Right lobe of liver (tissue), 4 donors: ENCODE measurements around the gene PGA3.
"Not testable (repeated sequence)": the region's sequence is repeated elsewhere in the genome, so short reads cannot be mapped to it uniquely, and the experiment has no call there.

Experiments
- CTCF ChIP-seq, 4 donors: fragments of 200-600 bp in 3 of 4; fragments of 450-650 bp in 1 of 4; IDR thresholded peaks; one replicate each; pipeline versions ENCODE4 v1.5.1 to v1.8.0; 2016 to 2022; ENCODE audit warnings: antibody characterized with exemption in 4 of 4, mild to moderate bottlenecking in 2 of 4
- POLR2A ChIP-seq: fragments of 450-650 bp; IDR thresholded peaks from one replicate; pipeline ENCODE4 v1.6.1; 2017; ENCODE audit warnings: antibody characterized with exemption, mild to moderate bottlenecking
- donor health status: DM: no; HTN: no; CAD: no.
- donor health status: DM: no; HTN: no; CAD: no.
- donor health status: DM: no; HTN: yes; CAD: no.

GRCh38 chr11:61180205-61180604 is 23.1 kb upstream of the PGA3 start:
- not testable (repeated sequence) for TF ChIP-seq CTCF (IDR thresholded peaks at IDR 0.05); POLR2A
